ENCODE results near the gene CORO1C.
A peak's percentile ranks its signal among the peaks of the same experiment; 100 is the strongest.

CORO1C gene

GRCh38 chr12:108642899-108643654, 88.2 kb downstream of the CORO1C start:
- Mint-ChIP-seq H3K36me3 (peaks cover 16 to 48% of the 10 kb centered on the region in 2 donors), H3K27me3 (no peaks in the 10 kb centered on the region), H3K4me3 (no peak overlapping the region), H3K27ac (no peak overlapping the region), H3K4me1 (peaks cover 58 to 83% of the 10 kb centered on the region in 2 donors), H3K9me3 (peaks cover 0 to 2% of the 10 kb centered on the region in 2 donors)
- no peak for ATAC-seq (replicated peaks)
- no peak for DNase-seq

GRCh38 chr12:108642269-108642870, 88.9 kb downstream of the CORO1C start:
- Mint-ChIP-seq H3K4me3 (peak overlapping the region; percentile 1 to 63), H3K36me3 (peaks cover 11 to 43% of the 10 kb centered on the region in 2 donors), H3K4me1 (peaks cover 62 to 83% of the 10 kb centered on the region in 2 donors), H3K27me3 (no peaks in the 10 kb centered on the region), H3K9me3 (peaks cover 0 to 2% of the 10 kb centered on the region in 2 donors), H3K27ac (peak overlapping the region; percentile 70)
- ATAC-seq (replicated peaks), result peak; percentile 16 to 37
- no peak for DNase-seq

GRCh38 chr12:108641446-108642268, 89.7 kb downstream of the CORO1C start:
- H3K4me1 Mint-ChIP-seq, result peaks cover 67 to 86% of the 10 kb centered on the region in 2 donors
- ATAC-seq (replicated peaks) (peak; percentile 49 to 58), DNase-seq (no peak)

DNA sequence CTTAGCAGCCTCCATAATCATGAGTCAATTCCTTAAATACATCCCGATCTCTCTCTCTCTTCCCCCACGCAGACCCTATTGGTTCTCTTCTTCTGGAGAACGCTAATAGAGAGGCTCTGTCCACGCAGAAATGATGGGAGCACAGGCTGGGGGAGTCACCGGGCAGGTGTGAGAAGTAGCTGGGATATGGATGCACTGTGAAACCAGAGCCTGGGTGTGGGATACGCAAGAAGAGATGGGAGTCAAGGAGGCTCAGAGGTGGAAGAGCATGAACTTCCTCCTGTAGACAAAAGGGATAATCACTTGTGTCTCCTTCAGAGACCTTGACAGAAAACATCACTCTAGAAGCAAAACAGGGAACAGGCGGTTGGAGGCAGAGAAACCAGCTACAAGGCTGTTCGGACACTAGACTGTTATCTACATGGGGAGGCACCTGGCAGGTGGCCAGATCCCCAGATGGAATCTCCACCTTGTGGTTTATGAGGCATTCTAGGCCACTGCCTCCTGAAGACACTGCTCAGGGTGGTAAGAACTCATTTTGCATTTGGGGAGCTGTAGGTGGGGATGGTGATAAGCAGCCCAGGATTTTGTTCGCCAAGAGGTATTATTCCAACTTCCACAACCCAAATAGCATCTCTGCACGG, 90.4 kb downstream of the CORO1C start:
- Mint-ChIP-seq H3K27me3 (no peaks in the 10 kb centered on the region), H3K27ac (no peak overlapping the region), H3K36me3 (peaks cover 6 to 33% of the 10 kb centered on the region in 2 donors), H3K4me3 (peak overlapping the region in 1 of 2 donors; percentile 1), H3K4me1 (peaks cover 65 to 84% of the 10 kb centered on the region in 2 donors), H3K9me3 (peaks cover 0 to 2% of the 10 kb centered on the region in 2 donors)
- ATAC-seq (replicated peaks) (no peak), DNase-seq (no peak)

More at GRCh38 chr12:108641446-108642268, 89.7 kb downstream of the CORO1C start:
- H3K27ac Mint-ChIP-seq, result peak overlapping the region; percentile 70
- peaks cover 0 to 2% of the 10 kb centered on the region in 2 donors for H3K9me3 Mint-ChIP-seq
- peaks cover 8 to 40% of the 10 kb centered on the region in 2 donors for H3K36me3 Mint-ChIP-seq
- H3K4me3 Mint-ChIP-seq, result peak overlapping the region; percentile 1 to 63
- H3K27me3 Mint-ChIP-seq, result no peaks in the 10 kb centered on the region

GRCh38 chr12:108638997-108639822, 92.1 kb downstream of the CORO1C start:
- peak overlapping the region; percentile 11 to 22 for H3K4me3 Mint-ChIP-seq
- peaks cover 2 to 16% of the 10 kb centered on the region in 2 donors for H3K36me3 Mint-ChIP-seq
- no peaks in the 10 kb centered on the region for H3K27me3 Mint-ChIP-seq
- no peak for DNase-seq
- H3K4me1 Mint-ChIP-seq, result peaks cover 63 to 86% of the 10 kb centered on the region in 2 donors
- peaks cover 0 to 2% of the 10 kb centered on the region in 2 donors for H3K9me3 Mint-ChIP-seq
- no peak for ATAC-seq (replicated peaks)
- H3K27ac Mint-ChIP-seq, result peak overlapping the region; percentile 66

DNA sequence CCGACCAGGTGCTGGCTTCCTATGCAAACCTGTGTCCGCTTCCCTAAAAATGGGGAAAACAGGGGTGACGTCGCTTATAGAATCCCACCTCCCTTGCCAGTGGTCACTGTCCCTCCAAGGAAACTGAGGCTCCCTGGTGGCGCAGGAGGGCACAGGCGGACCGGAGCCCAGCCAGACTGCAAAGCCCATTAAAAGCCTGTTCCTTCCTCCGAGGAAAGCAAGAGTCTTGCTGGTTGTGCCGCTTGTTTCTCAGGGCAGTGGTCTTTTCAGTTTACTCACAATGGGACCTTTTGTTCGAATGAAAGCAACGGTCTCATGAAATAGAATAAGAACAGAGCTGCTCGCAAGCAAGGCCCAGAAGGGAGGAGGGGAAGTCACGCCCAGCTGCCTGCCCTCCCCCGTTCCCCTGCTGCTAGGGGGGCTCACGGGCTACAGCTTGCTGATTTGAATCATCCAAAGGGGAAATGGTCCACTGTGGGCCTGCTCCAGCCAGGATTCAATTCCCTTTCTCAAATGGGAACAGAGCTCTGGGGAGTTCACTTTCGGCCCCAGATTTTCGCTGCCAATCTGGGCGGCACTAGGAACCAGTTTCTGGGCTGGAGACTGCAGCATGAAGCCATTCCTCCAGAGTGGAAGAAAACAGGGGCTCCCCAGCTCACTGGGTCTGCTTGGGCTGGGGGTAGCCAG, 93.0 kb downstream of the CORO1C start:
- Mint-ChIP-seq H3K4me3 (peak overlapping the region; percentile 25 to 64), H3K9me3 (peaks cover 0 to 2% of the 10 kb centered on the region in 2 donors), H3K36me3 (peaks cover 2 to 10% of the 10 kb centered on the region in 2 donors), H3K4me1 (peaks cover 66 to 89% of the 10 kb centered on the region in 2 donors), H3K27ac (peak overlapping the region; percentile 85), H3K27me3 (no peaks in the 10 kb centered on the region)
- no peak for DNase-seq
- no peak for ATAC-seq (replicated peaks)

- DNase-seq, result no peak
- peak overlapping the region; percentile 75 for H3K27ac Mint-ChIP-seq
- peaks cover 0 to 2% of the 10 kb centered on the region in 2 donors for H3K9me3 Mint-ChIP-seq
- H3K4me1 Mint-ChIP-seq, result peaks cover 69 to 94% of the 10 kb centered on the region in 2 donors
- H3K27me3 Mint-ChIP-seq, result no peaks in the 10 kb centered on the region
- no peak for ATAC-seq (replicated peaks)
- peak overlapping the region; percentile 32 to 34 for H3K4me3 Mint-ChIP-seq
- H3K36me3 Mint-ChIP-seq, result peaks cover 2 to 10% of the 10 kb centered on the region in 2 donors
Measured at GRCh38 chr12:108637222-108637971, 93.9 kb downstream of the CORO1C start.

DNA sequence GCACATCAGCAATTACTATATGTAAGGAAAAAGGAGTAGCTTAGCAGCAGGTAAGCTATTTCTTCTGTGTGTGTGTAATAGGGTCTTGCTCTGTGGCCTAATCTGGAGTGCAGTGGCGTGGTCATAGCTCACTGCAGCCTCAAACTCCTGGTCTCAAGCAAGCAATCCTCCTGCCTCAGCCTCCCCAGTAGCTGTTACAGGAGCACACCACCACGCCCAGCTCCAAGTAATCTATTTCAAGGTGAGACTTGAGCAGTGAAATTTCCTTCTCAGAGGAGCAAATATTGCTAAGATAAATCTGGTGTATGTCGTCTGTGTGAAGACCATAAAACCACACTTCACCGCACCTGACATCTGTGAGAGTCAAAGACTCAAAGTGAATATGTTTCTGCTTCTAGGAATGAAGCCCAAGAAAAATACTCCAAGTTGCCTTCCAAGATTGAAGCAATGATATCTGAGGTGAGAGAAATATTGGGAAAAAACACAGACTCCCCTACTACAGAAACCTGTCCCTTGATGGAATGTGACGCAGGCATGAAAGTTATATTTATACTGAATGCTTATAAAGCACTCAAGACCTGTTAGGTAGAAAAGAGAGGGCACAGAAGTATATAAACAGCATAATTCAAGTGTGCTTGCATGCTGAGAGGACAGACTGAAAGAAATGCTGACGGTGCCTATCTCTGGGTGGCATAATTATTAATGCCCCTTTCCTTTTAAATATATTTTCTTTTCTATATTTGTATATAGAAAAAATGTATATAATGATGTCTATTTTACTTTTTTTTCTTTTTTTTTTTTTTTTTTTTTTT, 95.1 kb downstream of the CORO1C start:
- peak overlapping the region; percentile 96 for H3K27ac Mint-ChIP-seq
- H3K36me3 Mint-ChIP-seq, result peaks cover 4 to 15% of the 10 kb centered on the region in 2 donors
- peak overlapping the region; percentile 49 to 59 for H3K4me3 Mint-ChIP-seq
- H3K9me3 Mint-ChIP-seq, result peaks cover 0 to 2% of the 10 kb centered on the region in 2 donors
- H3K4me1 Mint-ChIP-seq, result peaks cover 63 to 92% of the 10 kb centered on the region in 2 donors
- DNase-seq, result no peak
- no peaks in the 10 kb centered on the region for H3K27me3 Mint-ChIP-seq
- no peak for ATAC-seq (replicated peaks)

- Mint-ChIP-seq H3K27me3 (no peaks in the 10 kb centered on the region), H3K9me3 (peaks cover 0 to 5% of the 10 kb centered on the region in 2 donors), H3K27ac (peak overlapping the region; percentile 96), H3K36me3 (peaks cover 4 to 15% of the 10 kb centered on the region in 2 donors), H3K4me1 (peaks cover 60 to 91% of the 10 kb centered on the region in 2 donors), H3K4me3 (peak overlapping the region; percentile 59 to 73)
- DNase-seq (peak; percentile 69), ATAC-seq (replicated peaks) (peak; percentile 55 to 57)
Measured at GRCh38 chr12:108635201-108635996, 95.9 kb downstream of the CORO1C start.

DNA sequence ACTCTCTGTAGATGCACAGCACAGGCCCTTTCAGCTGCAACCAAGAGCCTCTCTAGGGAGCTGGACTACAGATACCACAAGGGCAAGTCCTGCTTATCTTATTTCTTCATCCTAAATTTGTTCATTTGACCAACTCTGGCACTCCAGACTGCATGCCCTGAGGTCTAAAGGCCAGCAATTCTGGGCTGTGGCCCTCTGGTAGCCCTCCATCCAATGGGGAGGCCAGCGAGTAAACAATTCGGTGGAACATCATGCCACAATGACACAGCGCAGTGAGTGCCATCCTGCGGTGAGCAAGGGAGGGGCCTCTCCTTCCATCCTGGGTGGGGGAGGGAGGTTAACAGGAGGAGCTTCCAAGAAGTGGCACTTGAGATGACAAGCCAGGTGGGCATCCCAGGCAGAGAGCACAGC, 97.0 kb downstream of the CORO1C start:
- Mint-ChIP-seq H3K27me3 (no peaks in the 10 kb centered on the region), H3K9me3 (peaks cover 0 to 4% of the 10 kb centered on the region in 2 donors), H3K36me3 (peaks cover 3 to 9% of the 10 kb centered on the region in 2 donors), H3K4me1 (peaks cover 60 to 91% of the 10 kb centered on the region in 2 donors), H3K4me3 (peak overlapping the region; percentile 59 to 73), H3K27ac (peak overlapping the region; percentile 96)
- peak; percentile 36 for DNase-seq
- peak in 1 of 2 donors; percentile 7 for ATAC-seq (replicated peaks)

Measured in stimulated activated naive B cell treated with anti-CD40 and anti-IgM and Interleukin-4, amounts not matched to agents 10 μg/mL and 1 μg/mL and 100 μg/mL, for 72 hours (primary cell).